Measurements from ENCODE around the gene POM121.
"Not testable (repeated sequence)": the region's sequence is repeated elsewhere in the genome, so short reads cannot be mapped to it uniquely, and the experiment has no call there.

Gene POM121

DNA sequence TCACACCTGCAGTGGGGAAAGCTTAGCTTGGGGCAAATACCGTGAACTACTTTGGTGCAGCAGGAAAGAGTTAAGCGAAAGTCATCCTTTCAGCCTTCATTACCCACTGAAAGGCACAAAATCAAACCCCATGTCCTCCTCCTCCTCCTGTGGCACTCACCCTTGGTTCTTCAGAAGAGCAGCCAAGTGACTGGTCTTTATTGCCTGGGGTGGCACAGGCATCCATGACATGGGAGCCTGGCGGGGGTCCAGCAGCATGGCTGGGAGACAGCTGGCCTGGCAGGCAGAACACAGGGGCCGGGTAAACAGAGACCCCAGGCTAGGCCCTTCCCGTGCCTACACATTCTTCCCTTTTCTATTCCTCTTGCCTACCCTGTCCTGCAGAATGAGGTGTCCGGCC is 24.8 kb downstream of the POM121 start:
- peak; percentile 8 for DNase-seq (ENCODE audit: low spot score)

DNA sequence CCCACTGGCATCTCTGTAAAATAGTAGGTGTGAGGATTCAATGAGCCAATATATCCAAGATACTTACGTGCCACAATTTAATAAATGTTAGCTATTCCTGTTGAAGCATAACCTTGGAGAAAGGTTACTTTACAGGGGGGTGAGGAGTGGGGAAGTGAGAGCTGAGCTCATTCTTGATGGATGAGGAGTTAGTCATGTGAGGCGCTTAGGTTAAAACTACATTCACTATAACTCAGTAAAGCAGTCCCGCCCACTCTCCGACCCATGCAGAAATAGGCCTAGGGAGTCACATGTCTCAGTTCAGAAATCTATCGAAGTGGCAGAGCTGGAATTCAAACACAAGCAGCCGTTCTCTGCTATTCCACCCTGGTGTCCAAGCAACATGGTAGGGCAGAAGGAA is 25.5 kb downstream of the POM121 start:
- DNase-seq (ENCODE audit: low spot score): not testable (repeated sequence)

GRCh38 chr7:72953901-72954562 is 29.1 kb downstream of the POM121 start:
- not testable (repeated sequence) for DNase-seq (ENCODE audit: low spot score)

GRCh38 chr7:72954563-72955198 is 29.8 kb downstream of the POM121 start:
- not testable (repeated sequence) for DNase-seq (ENCODE audit: low spot score)

GRCh38 chr7:72960029-72960428 is 35.1 kb downstream of the POM121 start:
- not testable (repeated sequence) for DNase-seq (ENCODE audit: low spot score)

GRCh38 chr7:72960626-72961345 is 35.9 kb downstream of the POM121 start:
- not testable (repeated sequence) for DNase-seq (ENCODE audit: low spot score)

DNA sequence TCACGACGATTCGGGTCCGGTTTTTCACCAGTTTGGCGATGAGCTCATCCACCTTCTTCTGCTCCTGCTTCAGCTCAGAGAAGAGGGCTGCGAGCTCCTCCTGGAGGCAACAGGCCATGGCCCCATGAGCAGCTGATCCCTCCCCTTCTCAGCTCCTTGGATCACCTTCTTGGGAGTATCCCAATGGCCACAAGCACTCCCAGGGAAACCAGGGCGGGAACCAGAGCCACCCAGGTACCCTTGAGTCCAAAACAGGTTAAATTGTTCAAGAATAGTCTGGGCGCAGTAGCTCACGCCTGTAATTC is 36.4 kb downstream of the POM121 start:
- not testable (repeated sequence) for DNase-seq (ENCODE audit: low spot score)

GRCh38 chr7:72963056-72963455 is 38.2 kb downstream of the POM121 start:
- DNase-seq (ENCODE audit: low spot score): not testable (repeated sequence)

DNA sequence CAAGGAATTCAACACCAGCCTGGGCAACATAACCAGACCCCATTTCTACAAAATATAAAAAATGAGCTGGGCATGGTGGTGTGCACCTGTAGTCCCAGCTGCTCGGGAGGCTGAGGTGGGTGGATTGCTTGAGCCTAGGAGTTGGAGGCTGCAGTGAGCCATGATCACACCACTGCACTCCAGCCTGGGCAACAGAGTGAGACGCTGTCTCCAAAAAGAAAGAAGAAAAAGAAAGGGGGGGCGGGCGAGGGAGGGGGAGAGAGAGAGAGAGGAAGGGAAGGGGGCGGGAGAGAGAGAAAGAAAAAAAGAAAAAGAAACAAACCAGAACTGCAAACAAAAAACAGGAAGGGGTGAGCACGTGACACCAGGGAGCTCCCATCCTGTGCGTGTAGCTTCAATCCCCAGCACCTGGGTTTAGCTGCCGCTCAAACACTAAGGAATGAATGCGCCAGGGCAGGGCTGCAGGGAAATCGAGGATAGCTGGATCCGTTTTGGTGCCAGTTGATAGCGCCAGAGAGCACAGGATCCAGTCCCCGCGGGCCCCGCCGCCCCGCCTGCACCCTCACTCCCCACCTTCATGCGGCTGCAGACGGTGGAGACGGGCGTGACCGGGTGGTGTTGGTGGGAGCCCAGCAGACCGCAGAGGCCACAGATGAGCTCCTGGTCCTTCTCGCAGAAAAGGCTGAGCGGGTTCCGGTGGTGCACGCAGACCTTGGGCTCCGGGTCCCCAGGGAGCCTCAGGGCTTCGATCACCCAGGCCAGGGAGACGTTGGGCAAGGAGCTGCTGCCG is 40.5 kb downstream of the POM121 start:
- not testable (repeated sequence) for DNase-seq (ENCODE audit: low spot score)

DNA sequence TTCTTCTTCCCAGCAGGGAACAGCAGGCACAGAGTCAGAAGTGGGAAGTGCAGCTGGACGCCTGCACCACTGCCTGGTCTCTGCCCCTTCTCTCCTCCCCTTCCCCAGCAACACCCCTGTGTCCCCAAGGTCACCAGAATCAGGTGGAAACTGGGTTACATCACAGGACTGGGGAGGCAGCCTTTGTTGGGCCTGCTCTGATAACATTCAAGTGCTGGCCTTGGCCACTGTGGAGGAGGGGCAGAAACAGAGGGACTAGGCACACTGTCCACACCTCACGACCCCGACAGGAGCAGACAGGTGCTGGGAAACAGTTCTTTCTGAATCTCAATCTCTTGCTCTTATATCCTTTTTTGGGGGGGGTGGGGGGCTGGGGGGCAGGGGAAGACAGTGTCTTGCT is 42.0 kb downstream of the POM121 start:
- not testable (repeated sequence) for DNase-seq (ENCODE audit: low spot score)

GRCh38 chr7:72968980-72969516 is 44.2 kb downstream of the POM121 start, which contains the start of gene TRIM74:
TRIM74 (minus strand) TSS chr7:72969466; CDS start chr7:72966157, 3,309 bp downstream.
- DNase-seq (ENCODE audit: low spot score): not testable (repeated sequence)

DNA sequence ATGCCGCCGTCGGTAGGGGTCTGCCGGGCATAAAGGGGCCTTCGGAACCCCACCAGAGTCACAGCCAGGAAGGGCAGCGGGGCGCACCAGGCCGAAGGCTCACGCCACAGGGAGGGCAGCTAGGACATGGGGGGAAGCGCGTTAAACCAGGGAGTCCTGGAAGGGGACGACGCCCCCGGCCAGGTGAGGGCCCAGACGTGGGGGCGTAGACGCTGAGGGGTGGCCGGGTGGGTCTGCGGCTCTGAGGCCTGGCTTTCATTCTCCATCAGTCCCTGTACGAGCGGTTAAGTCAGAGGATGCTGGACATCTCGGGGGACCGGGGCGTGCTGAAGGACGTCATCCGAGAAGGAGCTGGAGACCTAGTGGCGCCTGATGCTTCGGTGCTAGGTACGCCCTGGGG is 44.8 kb downstream of the POM121 start:
- DNase-seq (ENCODE audit: low spot score): not testable (repeated sequence)

DNA sequence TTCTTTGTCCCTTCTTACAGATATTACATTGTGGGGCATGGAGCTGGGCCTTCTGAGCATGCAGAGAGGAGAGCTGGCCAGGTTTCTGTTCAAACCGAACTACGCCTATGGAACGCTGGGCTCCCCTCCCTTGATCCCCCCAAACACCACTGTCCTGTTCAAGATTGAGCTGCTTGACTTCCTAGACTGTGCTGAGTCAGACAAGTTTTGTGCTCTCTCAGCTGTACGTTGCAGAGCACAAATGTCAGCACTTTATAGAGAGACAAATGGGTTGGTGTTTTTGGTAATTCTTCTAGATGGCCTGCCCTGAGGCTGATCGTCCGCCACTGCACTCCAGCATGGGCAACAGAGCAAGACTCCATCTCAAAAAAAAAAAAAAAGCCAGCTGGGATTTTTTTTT is 46.6 kb downstream of the POM121 start:
- DNase-seq (ENCODE audit: low spot score): not testable (repeated sequence)

DNA sequence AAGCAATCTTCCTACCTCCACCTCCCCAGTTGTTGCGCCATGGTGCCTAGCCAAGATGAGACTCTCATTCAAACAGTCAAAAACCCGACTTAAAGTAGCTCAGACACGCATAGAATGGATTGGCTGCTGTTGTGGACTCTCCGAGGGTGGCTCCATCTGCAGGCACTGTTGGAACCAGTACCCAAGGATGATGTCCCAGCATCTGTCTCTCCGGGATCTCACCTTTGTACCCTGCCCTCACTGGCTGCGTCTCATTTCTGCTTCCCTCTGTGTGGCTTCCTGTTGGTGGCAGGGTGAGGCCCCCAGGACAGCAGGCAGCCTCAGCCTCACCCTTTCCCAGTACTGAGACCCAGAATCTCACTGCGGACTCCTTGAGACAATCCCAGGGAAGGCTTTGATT is 49.9 kb downstream of the POM121 start:
- not testable (repeated sequence) for DNase-seq (ENCODE audit: low spot score)

DNA sequence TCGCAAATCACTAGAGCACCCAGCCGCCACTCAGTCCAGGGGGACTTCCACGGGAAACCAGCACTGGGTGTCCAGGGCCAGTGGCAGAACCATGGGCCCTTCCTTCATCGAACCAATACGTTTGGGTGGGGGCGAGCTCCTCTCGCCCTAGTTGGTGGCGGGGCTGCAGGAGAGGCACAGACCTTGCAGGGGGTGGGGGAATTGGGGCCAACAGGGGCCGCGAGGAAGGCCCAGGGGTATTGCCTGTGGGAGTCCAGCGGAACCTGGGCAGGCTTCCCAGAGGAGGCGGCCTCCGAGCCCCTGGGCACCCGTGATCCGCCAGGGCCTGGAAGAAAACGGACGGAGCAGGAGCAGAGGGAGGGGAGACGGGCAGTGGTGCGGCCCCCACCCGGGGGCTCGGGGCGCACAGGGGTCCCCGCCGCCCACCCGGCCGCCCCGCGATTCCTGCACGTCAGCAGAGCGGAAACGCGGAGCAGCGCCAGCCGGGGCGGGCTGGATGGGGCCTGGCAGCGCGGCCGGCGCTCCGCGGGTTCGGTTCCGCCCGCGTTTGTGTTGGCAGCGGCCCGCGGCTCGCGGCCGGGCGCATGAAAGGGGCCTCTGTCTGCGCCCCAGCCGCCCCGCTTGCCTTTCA is 50.9 kb downstream of the POM121 start:
- not testable (repeated sequence) for DNase-seq (ENCODE audit: low spot score)

- DNase-seq (ENCODE audit: low spot score): not testable (repeated sequence)
Measured at GRCh38 chr7:72976434-72976833, 51.5 kb downstream of the POM121 start.

GRCh38 chr7:72980382-72980781 is 55.5 kb downstream of the POM121 start:
- not testable (repeated sequence) for DNase-seq (ENCODE audit: low spot score)

- not testable (repeated sequence) for DNase-seq (ENCODE audit: low spot score)
Measured at GRCh38 chr7:72982084-72982483, 57.2 kb downstream of the POM121 start.

DNA sequence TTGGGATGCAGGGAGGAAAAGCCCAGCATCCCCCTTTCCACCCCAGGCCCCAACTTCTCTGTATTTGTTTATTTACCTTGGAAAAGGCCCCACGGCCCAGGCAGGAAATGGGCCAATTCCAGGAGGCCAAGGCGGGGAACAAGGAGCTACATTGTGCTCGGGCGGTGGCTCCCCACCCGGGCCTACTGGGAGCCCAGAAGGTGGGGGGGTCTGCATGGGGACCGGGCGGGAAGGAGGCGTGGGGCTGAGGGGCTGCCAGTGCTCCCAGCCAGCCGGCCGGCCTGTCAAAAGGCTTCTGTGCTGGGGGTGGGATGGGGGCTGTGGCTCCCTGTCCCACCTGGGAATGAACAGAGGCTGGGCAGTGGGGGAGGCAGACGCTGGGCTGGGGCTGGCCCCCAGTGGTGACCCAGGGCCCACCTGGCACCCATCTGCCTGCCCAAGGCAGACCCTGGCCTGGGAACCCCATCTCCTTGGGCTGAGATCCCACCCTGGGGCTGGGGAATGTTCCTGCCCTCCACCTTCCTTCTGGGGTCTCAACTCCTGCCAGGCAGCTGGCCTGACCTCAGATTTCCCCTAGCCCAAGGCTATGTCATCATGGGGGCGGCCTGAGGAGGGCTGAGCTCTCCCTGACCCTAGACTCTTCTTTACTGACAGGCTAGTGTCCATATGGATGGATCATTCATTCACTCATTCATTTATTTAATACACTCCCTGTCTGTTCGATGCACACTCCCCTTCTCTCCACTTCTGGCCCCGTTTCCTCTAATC is 65.4 kb downstream of the POM121 start:
- not testable (repeated sequence) for DNase-seq (ENCODE audit: low spot score)

GRCh38 chr7:72995484-72995883 is 70.6 kb downstream of the POM121 start:
- not testable (repeated sequence) for DNase-seq (ENCODE audit: low spot score)

DNA sequence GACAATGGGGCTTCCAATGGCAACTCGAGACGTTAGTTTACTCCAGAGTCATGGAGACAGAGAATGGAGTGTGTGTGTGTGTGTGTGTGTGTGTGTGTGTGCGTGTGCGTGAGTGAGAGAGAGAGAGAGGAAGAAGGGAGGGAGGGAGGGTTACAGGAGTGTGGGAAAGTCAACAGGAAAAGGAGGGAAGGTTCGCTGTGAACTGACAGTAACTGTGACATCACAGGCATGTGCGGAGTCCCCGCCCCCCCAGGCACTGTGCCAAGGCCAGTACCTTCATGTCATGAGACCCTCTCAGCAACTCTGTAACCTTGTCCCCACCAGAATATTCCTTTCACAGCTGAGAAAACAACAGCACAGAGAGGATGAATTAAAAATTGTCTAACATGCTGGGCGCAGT is 72.6 kb downstream of the POM121 start:
- DNase-seq (ENCODE audit: low spot score): not testable (repeated sequence)

Measured in cerebellar cortex (tissue), 1 donor.